Myocyte (in vitro differentiated cells): Measurements from ENCODE around the gene SLC30A9. TPM values are rescaled to one million over a fixed set of nuclear protein-coding genes. Genes with fewer than 3 reads are reported as not detected.

Experiments
- DNase-seq: peaks from one replicate; pipeline ENCODE4 v3.0.0-alpha.2; 2012; ENCODE audit warnings: low read depth
- total RNA-seq: library from RNA; depleted of rRNA; stranded (reverse); fragments of >200 nt; gene quantifications from 2 replicates; pipeline ENCODE4 v1.2.3, GENCODE V29; 2014

The SLC30A9 gene
- total RNA-seq, 1 donor from 2014 or later: 65.9 TPM

GRCh38 chr4:41998019-41998418 lies 7.7 kb downstream of the SLC30A9 start:
- no peak for DNase-seq

DNA sequence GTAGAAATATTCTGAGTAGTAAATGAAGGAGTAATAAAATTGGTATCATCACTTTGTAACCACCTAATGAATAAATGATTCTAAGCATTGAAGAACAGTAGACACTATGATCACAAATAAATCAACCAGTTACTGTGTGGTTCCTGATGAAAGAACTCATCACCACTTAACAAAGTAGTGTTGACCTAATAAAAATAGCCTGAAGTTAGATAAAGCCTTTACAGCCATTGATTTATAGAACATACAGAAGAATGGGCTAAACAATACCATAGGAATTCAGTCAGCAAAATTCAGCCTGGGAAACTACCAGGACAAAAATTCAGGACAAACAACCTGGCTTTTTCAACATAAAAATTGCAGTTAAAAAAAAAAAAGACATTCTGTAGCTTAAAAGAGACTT lies 9.0 kb downstream of the SLC30A9 start:
- no peak for DNase-seq

DNA sequence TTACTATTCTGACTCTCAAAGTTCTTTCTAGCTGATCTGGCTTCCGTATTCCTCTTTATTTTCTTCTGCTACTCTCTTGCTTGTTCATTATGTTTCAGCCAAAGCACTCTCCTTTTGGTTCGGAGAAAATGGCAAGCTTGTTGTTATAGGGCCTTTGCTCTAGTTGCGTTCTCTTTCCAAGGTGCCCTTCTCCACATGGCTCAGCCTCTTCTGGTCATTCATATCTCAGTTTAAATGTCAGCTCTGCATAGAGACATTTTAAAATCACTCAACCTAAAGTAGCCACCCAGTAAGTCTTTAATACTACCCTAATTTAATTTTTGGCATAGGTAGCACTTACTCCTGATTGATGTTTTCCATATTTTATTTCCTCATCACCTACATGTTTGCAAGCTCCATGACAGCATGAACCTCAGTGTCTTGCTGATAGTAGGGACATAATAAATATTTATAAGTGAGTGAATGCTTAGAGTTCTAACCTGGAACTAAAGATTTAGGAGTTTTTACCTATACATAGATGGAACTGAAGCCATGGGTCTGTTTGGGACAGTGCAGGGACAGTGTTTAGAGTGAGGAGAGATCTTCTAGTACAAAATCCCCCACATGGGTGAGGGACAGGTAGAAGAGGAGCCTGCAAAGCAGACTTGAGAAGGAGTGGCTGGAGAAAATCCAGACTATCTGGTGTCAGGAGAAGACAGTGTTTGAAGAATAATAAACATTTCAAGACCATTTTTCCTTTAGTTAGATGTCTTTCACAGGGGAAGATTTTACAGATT lies 17.9 kb downstream of the SLC30A9 start:
- no peak for DNase-seq

- DNase-seq: no peak
These were observed 25.1 kb downstream of the SLC30A9 start for GRCh38 chr4:42015438-42015837.

GRCh38 chr4:42018451-42018850 lies 28.1 kb downstream of the SLC30A9 start:
- DNase-seq: peak; percentile 88

DNA sequence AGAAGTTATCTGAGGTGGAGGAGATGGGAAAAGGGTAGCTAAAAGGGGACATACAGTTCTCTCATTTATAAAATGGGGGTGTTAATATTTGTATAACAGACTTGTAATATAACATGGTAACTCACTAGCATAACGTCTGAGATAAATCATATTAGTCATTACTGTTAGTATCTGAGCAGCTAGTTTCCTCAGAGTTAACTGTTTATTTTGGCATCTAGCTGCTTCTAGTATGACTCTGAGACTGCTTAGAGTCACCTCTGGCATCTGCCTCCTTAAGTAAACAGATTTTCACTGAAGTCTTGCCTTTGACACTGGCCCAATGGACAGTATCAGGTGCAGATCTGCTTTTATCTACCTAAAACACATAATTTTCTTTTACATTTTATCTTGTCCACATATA lies 58.1 kb downstream of the SLC30A9 start:
- peak; percentile 2 for DNase-seq

GRCh38 chr4:42050516-42051249 lies 60.4 kb downstream of the SLC30A9 start:
- DNase-seq: no peak

- no peak for DNase-seq
These were observed 76.1 kb downstream of the SLC30A9 start for GRCh38 chr4:42066402-42066801.

GRCh38 chr4:42067264-42067663 lies 76.9 kb downstream of the SLC30A9 start:
- no peak for DNase-seq

DNA sequence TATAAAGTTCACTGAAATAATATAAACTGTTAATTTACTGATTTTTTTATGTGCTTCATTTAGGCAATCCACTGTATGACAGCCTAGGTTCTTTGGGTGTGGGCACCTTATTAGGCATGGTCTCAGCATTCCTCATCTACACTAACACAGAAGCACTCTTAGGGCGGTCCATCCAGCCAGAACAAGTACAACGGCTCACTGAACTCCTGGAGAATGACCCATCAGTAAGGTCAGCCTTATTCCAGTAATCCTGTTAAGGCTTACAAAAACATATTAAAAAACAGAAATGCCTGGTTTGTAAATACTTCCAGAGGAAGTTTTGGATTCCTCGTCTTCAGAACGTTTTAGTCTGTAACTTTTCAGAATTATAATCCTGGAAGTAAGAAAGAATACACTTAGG lies 80.1 kb downstream of the SLC30A9 start:
- no peak for DNase-seq

DNA sequence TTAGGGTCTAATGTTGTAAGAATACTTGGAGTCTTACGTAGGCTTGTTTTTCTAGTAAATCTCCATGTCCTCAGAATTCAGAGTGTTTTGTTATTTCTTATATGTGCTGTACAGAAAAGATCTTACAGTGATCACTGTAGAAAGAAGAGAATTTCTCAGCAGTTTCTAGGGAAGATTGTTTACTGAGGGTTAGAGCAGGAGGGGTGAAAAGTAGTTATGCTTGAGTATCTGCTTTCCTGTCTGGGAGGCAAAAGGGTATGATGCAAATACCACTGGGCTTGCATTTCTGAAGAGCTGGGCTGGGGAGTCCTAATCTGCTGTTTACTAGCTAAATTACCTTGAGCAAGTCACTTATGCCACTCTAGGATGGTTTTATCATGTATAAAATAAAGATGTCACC lies 84.0 kb downstream of the SLC30A9 start:
- no peak for DNase-seq

DNA sequence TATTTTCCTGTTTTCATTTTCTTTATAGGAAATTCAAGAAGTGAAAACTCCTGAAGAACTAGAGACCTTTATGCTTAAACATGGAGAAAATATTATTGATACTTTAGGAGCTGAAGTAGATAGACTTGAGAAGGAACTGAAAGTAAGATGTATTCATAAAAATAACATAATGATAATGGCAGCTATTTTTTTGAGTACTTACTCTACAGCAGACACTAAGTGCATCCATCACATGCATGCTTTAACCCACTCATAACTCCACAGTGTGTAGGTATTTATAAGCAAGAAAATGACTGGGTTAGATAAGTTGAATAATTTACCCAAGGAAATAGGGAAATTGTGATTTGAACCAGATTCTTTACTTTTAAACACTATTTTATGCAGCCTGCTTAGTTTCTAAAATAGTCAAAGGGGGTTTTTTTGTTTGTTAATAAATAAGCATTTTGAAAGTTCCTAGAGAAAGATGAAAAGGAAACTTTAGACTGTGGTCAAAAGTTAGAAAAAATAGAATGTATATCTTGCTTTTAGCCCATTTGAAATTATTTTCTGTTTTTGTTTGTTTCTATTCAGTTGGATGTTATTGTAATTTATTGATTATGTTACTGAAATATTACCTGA lies 88.0 kb downstream of the SLC30A9 start:
- DNase-seq: no peak

- DNase-seq: no peak
These were observed 90.0 kb downstream of the SLC30A9 start for GRCh38 chr4:42080306-42080705.

DNA sequence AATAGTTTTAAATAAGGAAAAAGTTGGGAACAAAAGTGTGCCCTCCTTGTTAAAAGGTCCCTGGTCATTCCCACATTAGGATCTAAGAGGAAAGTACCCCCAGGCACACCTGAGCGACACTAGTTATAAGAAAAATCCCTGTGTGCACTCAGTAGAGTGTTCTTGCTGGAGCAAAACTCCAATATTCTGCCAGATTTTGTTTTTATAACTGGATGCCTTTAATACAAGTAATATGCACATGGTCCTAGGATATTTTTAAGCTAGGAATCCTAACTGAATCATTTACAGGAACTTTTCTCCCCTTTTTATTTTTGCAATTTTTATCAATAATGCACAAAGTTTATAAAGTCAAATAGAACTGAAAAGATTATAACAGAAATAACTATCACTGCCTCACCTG lies 93.5 kb downstream of the SLC30A9 start:
- DNase-seq: no peak

GRCh38 chr4:42088386-42088785 lies 98.1 kb downstream of the SLC30A9 start:
- DNase-seq: no peak

DNA sequence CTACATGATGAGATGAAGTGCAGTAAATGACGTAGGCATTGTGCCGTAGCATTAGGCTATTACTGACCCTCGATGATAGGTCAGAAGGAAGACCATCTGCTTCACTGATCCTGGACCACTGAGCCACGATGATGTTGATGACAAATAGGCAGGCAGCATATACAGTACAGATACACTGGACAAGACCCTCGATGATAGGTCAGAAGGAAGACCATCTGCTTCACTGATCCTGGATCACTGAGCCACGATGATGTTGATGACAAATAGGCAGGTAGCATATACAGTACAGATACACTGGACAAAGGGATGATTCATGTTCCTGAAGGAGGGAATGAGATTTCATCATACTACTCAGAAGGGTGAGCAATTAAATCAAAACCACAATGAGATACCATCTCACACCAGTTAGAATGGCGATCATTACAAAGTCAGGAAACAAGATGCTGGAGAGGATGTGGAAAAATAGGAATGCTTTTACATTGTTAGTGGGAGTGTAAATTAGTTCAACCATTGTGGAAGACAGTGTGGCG lies 111.2 kb downstream of the SLC30A9 start:
- no peak for DNase-seq

GRCh38 chr4:42104521-42104920 lies 114.2 kb downstream of the SLC30A9 start:
- peak; percentile 6 for DNase-seq

GRCh38 chr4:42112846-42113245 lies 122.5 kb downstream of the SLC30A9 start:
- DNase-seq: no peak

DNA sequence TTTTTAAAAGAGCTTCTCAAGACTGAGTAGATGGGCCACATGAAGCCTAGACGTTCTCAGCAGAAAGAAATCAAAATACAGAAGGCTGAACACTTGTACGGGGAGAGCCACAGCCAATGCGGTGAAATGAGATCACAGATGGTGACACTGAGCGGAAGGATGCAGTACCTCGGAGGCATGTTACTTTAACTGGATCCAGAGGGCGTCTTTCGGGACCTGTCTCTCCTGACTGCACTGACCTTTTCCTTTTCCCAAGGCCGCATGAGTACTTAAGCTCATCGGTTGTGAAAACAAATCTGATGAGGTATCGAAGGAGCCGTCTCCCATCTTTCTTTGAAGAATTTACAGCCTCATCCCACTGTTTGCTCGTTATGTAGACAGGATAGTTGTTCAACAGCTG lies 129.6 kb downstream of the SLC30A9 start:
- DNase-seq: peak; percentile 1

DNA sequence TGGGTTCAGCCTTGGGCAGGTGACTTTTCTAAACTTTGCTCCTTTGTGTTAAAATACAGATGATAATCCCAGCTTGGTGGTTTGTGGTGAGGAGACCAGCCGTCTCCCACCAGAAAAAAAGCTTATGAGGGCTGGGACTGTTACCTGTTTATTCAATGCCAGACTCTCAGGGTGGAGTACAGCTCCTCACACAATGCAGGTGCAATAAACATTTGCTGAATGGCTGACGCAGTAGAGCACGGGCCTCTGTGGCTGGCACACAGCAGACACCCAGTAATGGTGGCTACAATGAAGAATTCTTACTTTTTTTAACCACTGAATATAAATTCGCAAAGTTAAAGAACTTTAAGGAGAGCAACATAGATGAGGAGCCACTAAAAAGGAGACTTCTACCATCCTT lies 131.9 kb downstream of the SLC30A9 start:
- DNase-seq: no peak

DNA sequence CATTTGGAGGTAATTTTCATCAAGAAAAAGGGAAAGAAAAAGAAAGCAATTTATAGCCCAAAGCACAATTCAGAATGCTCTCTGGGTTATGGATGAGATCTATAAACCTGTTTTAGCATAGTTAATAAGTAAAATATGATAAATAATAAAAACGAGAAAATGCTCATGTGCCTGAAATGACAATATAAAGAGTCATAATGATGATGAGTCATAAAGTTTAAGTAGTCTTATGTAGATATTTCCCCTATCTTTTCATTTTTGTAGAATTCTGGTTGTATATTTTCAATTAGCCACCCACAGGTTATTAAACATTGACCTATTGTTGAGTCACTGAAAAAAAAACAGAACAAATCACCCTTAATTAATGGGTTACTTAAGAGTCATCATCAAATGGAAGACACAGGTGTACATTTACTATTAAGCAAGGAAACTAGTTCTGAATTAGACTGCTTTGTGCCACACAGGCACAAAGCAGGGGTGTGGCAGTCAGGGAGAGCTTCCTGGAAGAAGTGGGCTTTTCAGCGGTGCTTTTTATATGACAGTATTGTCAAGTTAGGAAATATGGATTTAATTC lies 132.8 kb downstream of the SLC30A9 start:
- no peak for DNase-seq

DNA sequence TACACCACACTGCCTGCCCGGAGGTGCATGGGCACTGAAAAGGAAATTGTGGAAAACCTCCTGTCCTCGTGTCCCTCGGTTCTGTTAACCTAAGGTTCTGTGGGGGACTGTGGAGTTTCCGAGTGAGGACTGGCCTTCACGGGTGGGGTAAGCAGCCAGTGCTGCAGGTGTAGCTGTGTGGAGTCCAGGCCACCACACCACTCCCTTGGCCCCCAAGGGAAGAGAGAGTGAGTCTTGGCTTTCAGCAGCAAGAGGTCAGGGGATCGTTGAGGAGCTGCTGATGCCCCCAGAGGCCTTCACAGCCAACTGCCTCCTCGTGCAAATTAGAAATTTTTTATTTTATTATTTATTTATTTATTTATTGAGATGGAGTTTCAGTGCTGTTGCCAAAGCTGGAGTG lies 141.8 kb downstream of the SLC30A9 start:
- DNase-seq: no peak
